Stimulated activated CD4-positive, alpha-beta T cell treated with anti-CD3 and anti-CD28 coated beads, TNF-alpha, amount 100 ng/mL, for 48 hours (primary cell): ENCODE data around the gene MICALL2.

Experiments used
- DNase-seq, 3 donors: peaks; one replicate each; pipeline ENCODE4 v3.0.0-alpha.2; 2020; ENCODE audit warnings: low read depth in 3 of 3

MICALL2 gene

GRCh38 chr7:1415389-1415990 lies 43.8 kb downstream of the MICALL2 start:
- DNase-seq: no peak

GRCh38 chr7:1413936-1414639 lies 45.2 kb downstream of the MICALL2 start:
- no peak for DNase-seq

GRCh38 chr7:1412322-1413261 lies 46.7 kb downstream of the MICALL2 start:
- DNase-seq: peak; percentile 80 to 96 (median 86)

- no peak for DNase-seq
Measured at GRCh38 chr7:1411414-1411813, 47.9 kb downstream of the MICALL2 start.

GRCh38 chr7:1410992-1411391 lies 48.3 kb downstream of the MICALL2 start:
- no peak for DNase-seq

GRCh38 chr7:1409555-1409954 lies 49.7 kb downstream of the MICALL2 start:
- no peak for DNase-seq

GRCh38 chr7:1408466-1408865 lies 50.8 kb downstream of the MICALL2 start:
- DNase-seq: no peak

GRCh38 chr7:1407892-1408291 lies 51.4 kb downstream of the MICALL2 start:
- DNase-seq: no peak

GRCh38 chr7:1404898-1405548 lies 54.2 kb downstream of the MICALL2 start:
- DNase-seq: no peak

- no peak for DNase-seq
Measured at GRCh38 chr7:1404460-1404809, 54.8 kb downstream of the MICALL2 start.

- DNase-seq: no peak
Measured at GRCh38 chr7:1403638-1404459, 55.4 kb downstream of the MICALL2 start.

- no peak for DNase-seq
Measured at GRCh38 chr7:1402791-1403637, 56.3 kb downstream of the MICALL2 start.

- no peak for DNase-seq
Measured at GRCh38 chr7:1402110-1402790, 57.0 kb downstream of the MICALL2 start.

- no peak for DNase-seq
Measured at GRCh38 chr7:1401011-1401410, 58.3 kb downstream of the MICALL2 start.

GRCh38 chr7:1400371-1400770 lies 58.9 kb downstream of the MICALL2 start:
- no peak for DNase-seq

- DNase-seq: no peak
Measured at GRCh38 chr7:1397491-1398327, 61.6 kb downstream of the MICALL2 start.

GRCh38 chr7:1396195-1396594 lies 63.1 kb downstream of the MICALL2 start:
- no peak for DNase-seq

GRCh38 chr7:1395211-1396070 lies 63.8 kb downstream of the MICALL2 start:
- DNase-seq: no peak
